ENCODE data around the gene PSKH1.

PSKH1 gene

GRCh38 chr16:67934306-67935100 is 41.4 kb downstream of the PSKH1 start:
- Histone ChIP-seq H2BK15ac (ENCODE audit: low read depth, poor library complexity, severe bottlenecking) (no peak overlapping the region), H3K36me3 (ENCODE audit: control insufficient read depth in 1 of 2, insufficient read depth in 2 of 2, low read depth in 1 of 2, low read length in 2 of 2) (peaks cover 38 to 48% of the 10 kb centered on the region in 2 experiments), H2BK120ac (ENCODE audit: low read depth, low read length) (no peak overlapping the region), H4K91ac (ENCODE audit: low read length) (no peak overlapping the region), H3K27ac (ENCODE audit: low read length, poor library complexity, severe bottlenecking) (no peak overlapping the region), H3K9me3 (ENCODE audit: control insufficient read depth, low read length) (no peaks in the 10 kb centered on the region), H3K27me3 (ENCODE audit: control insufficient read depth in 1 of 2, insufficient read depth in 1 of 2, low read length in 2 of 2) (no peaks in the 10 kb centered on the region), H2AFZ (ENCODE audit: low read depth, low read length) (no peak overlapping the region), H3K4ac (ENCODE audit: low read depth in 1 of 2, low read length in 2 of 2) (peak overlapping the region in 1 of 2 experiments; percentile 1), H3K4me3 (ENCODE audit: insufficient read depth in 1 of 2, low read depth in 1 of 2, low read length in 2 of 2) (peak overlapping the region in 1 of 2 experiments; percentile 98), H3K79me1 (replicated peaks; ENCODE audit: low read length, poor library complexity, severe bottlenecking) (peaks cover 27% of the 10 kb centered on the region), H3K14ac (ENCODE audit: low read length in 2 of 2) (no peak overlapping the region), H3K23ac (ENCODE audit: low read length in 2 of 2) (no peak overlapping the region), H4K8ac (ENCODE audit: low read length) (no peak overlapping the region), H3K4me1 (ENCODE audit: control insufficient read depth, insufficient read depth, low read depth, low read length) (peaks cover 25% of the 10 kb centered on the region), H3K18ac (ENCODE audit: low read depth in 1 of 2, low read length in 2 of 2) (no peak overlapping the region), H2BK12ac (ENCODE audit: low read length in 2 of 2) (no peak overlapping the region), H2BK5ac (ENCODE audit: low read depth, low read length, poor library complexity, severe bottlenecking) (no peak overlapping the region), H3K9ac (ENCODE audit: low read length) (peak overlapping the region; percentile 98), H3K4me2 (ENCODE audit: low read length, poor library complexity, severe bottlenecking) (peak overlapping the region; percentile 67), H2AK5ac (ENCODE audit: low read length, severe bottlenecking) (no peak overlapping the region)
- 79% methylated on average over 13 of the region's 13 CpGs for WGBS
- DNase-seq, result no peak

GRCh38 chr16:67935101-67935401 is 42.0 kb downstream of the PSKH1 start:
- Histone ChIP-seq H3K14ac (ENCODE audit: low read length in 2 of 2) (peak overlapping the region in 1 of 2 experiments; percentile 77), H3K23ac (ENCODE audit: low read length in 2 of 2) (no peak overlapping the region), H3K18ac (ENCODE audit: low read depth in 1 of 2, low read length in 2 of 2) (peak overlapping the region in 1 of 2 experiments; percentile 97), H3K36me3 (ENCODE audit: control insufficient read depth in 1 of 2, insufficient read depth in 2 of 2, low read depth in 1 of 2, low read length in 2 of 2) (peaks cover 38 to 48% of the 10 kb centered on the region in 2 experiments), H3K9ac (ENCODE audit: low read length) (peak overlapping the region; percentile 98), H4K91ac (ENCODE audit: low read length) (peak overlapping the region; percentile 3), H3K4ac (ENCODE audit: low read depth in 1 of 2, low read length in 2 of 2) (peak overlapping the region; percentile 16 to 88), H3K27ac (ENCODE audit: low read length, poor library complexity, severe bottlenecking) (no peak overlapping the region), H3K4me1 (ENCODE audit: control insufficient read depth, insufficient read depth, low read depth, low read length) (peaks cover 28% of the 10 kb centered on the region), H3K79me1 (replicated peaks; ENCODE audit: low read length, poor library complexity, severe bottlenecking) (peaks cover 22% of the 10 kb centered on the region), H2BK15ac (ENCODE audit: low read depth, poor library complexity, severe bottlenecking) (no peak overlapping the region), H4K8ac (ENCODE audit: low read length) (peak overlapping the region; percentile 2), H2BK120ac (ENCODE audit: low read depth, low read length) (no peak overlapping the region), H2BK12ac (ENCODE audit: low read length in 2 of 2) (no peak overlapping the region), H3K27me3 (ENCODE audit: control insufficient read depth in 1 of 2, insufficient read depth in 1 of 2, low read length in 2 of 2) (no peaks in the 10 kb centered on the region), H2AK5ac (ENCODE audit: low read length, severe bottlenecking) (no peak overlapping the region), H2AFZ (ENCODE audit: low read depth, low read length) (peak overlapping the region; percentile 57), H3K4me3 (ENCODE audit: insufficient read depth in 1 of 2, low read depth in 1 of 2, low read length in 2 of 2) (peak overlapping the region; percentile 61 to 98), H3K4me2 (ENCODE audit: low read length, poor library complexity, severe bottlenecking) (peak overlapping the region; percentile 67), H2BK5ac (ENCODE audit: low read depth, low read length, poor library complexity, severe bottlenecking) (no peak overlapping the region), H3K9me3 (ENCODE audit: control insufficient read depth, low read length) (no peaks in the 10 kb centered on the region)
- no peak for DNase-seq
- WGBS, result 18% methylated on average over 13 of the region's 13 CpGs

GRCh38 chr16:67935402-67936123 is 42.5 kb downstream of the PSKH1 start:
- Histone ChIP-seq H3K4me3 (ENCODE audit: insufficient read depth in 1 of 2, low read depth in 1 of 2, low read length in 2 of 2) (peak overlapping the region; percentile 95 to 98), H3K23ac (ENCODE audit: low read length in 2 of 2) (peak overlapping the region in 1 of 2 experiments; percentile 75), H3K4me1 (ENCODE audit: control insufficient read depth, insufficient read depth, low read depth, low read length) (peaks cover 29% of the 10 kb centered on the region), H3K14ac (ENCODE audit: low read length in 2 of 2) (peak overlapping the region in 1 of 2 experiments; percentile 96), H2AFZ (ENCODE audit: low read depth, low read length) (peak overlapping the region; percentile 86), H2BK120ac (ENCODE audit: low read depth, low read length) (peak overlapping the region; percentile 73), H3K36me3 (ENCODE audit: control insufficient read depth in 1 of 2, insufficient read depth in 2 of 2, low read depth in 1 of 2, low read length in 2 of 2) (peaks cover 38 to 48% of the 10 kb centered on the region in 2 experiments), H3K4me2 (ENCODE audit: low read length, poor library complexity, severe bottlenecking) (peak overlapping the region; percentile 87), H3K27me3 (ENCODE audit: control insufficient read depth in 1 of 2, insufficient read depth in 1 of 2, low read length in 2 of 2) (no peaks in the 10 kb centered on the region), H3K27ac (ENCODE audit: low read length, poor library complexity, severe bottlenecking) (peak overlapping the region; percentile 94), H2BK12ac (ENCODE audit: low read length in 2 of 2) (peak overlapping the region in 1 of 2 experiments; percentile 45), H2BK15ac (ENCODE audit: low read depth, poor library complexity, severe bottlenecking) (peak overlapping the region; percentile 39), H3K9ac (ENCODE audit: low read length) (peak overlapping the region; percentile 98), H3K79me1 (replicated peaks; ENCODE audit: low read length, poor library complexity, severe bottlenecking) (peaks cover 17% of the 10 kb centered on the region), H3K18ac (ENCODE audit: low read depth in 1 of 2, low read length in 2 of 2) (peak overlapping the region; percentile 88 to 99), H4K8ac (ENCODE audit: low read length) (peak overlapping the region; percentile 95), H3K9me3 (ENCODE audit: control insufficient read depth, low read length) (no peaks in the 10 kb centered on the region), H3K4ac (ENCODE audit: low read depth in 1 of 2, low read length in 2 of 2) (peak overlapping the region; percentile 98), H4K91ac (ENCODE audit: low read length) (peak overlapping the region; percentile 96), H2AK5ac (ENCODE audit: low read length, severe bottlenecking) (peak overlapping the region; percentile 47), H2BK5ac (ENCODE audit: low read depth, low read length, poor library complexity, severe bottlenecking) (peak overlapping the region; percentile 93)
- DNase-seq, result peak; percentile 93
- WGBS, result under 1% methylated on average over 55 of the region's 55 CpGs
